Colon (tissue), 2 donors: ENCODE data around the gene MTMR12.
A peak's percentile ranks its signal among the peaks of the same experiment; 100 is the strongest.

Experiments used
- FAIRE-seq: peaks from 2 replicates; lab custom pipeline; 2012; peaks lifted over from hg19 to GRCh38; lab: Jason Lieb, UNC
- donor health status: control.
- donor health status: control.

MTMR12 gene

GRCh38 chr5:32312595-32313332 is at the start of gene MTMR12:
TSS of gene MTMR12 (minus strand) at chr5:32312939. CDS start at chr5:32312838, 101 bp downstream.
- FAIRE-seq: peak; percentile 65

DNA sequence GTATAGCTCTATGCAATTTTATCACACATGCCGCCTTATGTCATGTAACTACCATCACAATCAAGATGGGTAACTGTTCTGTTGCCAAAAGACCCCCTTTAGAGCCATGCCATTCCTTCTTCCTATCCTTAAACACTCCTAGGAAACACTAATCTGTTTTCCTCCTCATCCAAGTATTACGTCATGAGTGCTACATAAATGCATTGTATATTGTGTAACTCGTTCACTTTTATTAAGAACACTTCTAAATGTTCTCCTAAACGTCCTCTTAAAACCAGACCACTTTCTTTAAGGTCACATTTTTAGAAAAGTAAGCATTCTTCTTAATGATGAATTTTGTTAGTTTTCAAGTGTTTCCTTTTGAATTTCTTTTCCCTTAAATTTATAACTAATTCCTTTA is 49.8 kb upstream of the MTMR12 start:
- no peak for FAIRE-seq

GRCh38 chr5:32360906-32361305 is 48.2 kb upstream of the MTMR12 start:
- no peak for FAIRE-seq

DNA sequence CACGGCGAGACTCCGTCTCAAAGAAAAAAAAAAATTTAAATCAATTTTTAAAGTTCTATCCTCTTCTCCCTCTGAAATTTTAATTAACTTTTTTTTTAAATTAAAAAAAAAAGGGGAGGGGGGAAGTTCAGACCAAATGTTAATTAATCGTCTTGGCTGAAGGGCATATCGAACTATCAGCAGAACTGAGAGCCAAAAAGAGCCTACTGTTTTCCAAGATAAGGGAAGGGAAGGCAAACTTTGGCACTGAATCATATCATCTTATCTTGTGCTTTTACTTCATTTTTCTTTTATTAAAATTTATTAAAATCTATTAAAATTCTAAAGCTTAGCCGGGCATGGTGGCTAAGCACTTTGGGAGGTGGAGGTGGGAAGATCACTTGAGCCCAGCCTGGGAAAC is 45.9 kb upstream of the MTMR12 start:
- no peak for FAIRE-seq

- FAIRE-seq: no peak
These were observed 44.9 kb upstream of the MTMR12 start for GRCh38 chr5:32357658-32358057.

DNA sequence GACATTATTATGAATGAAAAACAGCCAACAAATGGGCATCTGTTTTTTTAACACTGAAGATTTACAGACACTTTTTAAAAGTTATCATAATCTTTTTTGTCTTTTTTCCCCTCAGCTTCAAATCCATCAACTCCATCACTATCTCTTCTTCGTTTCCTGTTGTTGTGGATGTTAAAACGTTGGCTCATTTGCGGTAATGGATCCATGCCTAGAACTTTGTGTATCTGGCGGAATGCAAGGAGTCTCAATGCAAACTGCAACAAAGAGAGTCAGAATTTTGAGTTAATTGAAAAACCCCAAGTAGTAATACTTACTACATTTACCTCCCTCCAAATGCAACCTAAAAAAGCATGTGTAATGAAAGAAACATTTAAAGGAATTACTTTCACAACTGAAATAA is 42.9 kb upstream of the MTMR12 start:
- no peak for FAIRE-seq

DNA sequence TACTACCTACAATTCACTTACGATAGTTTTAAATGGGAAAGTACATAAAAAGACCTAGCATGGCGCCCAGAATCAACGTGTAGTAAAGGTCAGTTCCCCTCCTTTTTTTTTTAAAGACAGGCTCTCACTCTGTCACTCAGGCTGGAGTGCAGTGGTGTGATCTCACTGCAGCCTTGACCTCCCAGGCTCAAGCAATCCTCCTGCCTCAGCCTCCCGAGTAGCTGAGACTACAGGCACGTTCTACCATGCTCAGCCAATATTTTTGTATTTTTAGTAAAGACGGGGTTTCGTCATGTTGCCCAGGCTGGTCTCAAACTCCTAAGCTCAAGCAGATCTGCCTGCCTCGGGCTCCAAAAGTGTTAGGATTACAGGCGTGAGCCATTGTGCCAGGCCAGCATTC is 40.7 kb upstream of the MTMR12 start:
- FAIRE-seq: no peak

DNA sequence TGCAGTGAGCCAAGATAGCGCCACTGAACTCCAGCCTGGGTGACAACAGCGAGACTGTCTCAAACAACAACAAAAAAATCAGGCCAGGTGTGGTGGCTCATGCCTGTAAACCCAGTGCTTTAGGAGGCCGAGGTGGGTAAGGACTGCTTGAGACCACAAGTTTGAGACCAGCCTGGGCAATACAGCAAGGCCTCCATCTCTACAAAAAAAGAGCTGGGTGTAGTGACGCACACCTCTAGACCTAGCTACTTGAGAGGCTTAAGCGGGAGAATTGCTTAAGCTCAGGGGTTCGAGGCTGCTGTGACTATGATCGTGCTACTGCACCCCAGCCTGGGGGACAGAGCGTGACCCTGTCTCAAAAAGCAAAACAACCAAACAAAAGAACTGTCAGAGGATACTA is 39.9 kb upstream of the MTMR12 start:
- no peak for FAIRE-seq

GRCh38 chr5:32346869-32347268 is 34.1 kb upstream of the MTMR12 start:
- no peak for FAIRE-seq

DNA sequence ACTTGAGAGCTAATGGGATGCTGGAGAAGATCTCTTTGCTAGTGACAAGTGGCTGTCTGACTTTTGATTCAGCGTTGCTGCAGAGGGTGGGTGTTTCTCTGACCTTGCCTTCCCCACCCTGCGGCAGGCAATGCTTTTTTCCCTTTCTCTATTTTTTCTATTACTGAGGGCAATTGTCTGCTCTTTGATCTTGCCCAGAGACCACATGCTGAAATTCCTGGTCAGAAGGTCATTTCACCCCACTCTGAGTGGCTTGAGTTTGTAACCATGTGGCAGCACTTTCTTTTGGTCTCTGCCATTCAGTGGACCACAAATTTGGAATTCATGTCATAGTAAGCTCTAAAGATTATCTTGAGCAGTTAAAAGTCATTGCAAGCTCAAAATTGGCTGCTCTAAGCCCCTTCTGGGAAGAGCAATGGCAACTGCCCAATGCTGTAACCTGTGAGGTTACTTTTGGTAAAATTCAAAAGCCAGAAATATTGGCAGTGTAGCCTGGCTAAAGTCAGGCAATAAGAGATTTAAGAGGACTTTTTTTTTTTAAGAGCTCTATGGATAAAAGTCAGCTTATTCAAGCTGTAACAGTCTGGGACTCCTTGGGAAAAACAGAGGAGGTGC is 30.4 kb upstream of the MTMR12 start:
- FAIRE-seq: no peak

- FAIRE-seq: no peak
These were observed 29.9 kb upstream of the MTMR12 start for GRCh38 chr5:32342656-32343055.

GRCh38 chr5:32339878-32340277 is 27.1 kb upstream of the MTMR12 start:
- FAIRE-seq: no peak

DNA sequence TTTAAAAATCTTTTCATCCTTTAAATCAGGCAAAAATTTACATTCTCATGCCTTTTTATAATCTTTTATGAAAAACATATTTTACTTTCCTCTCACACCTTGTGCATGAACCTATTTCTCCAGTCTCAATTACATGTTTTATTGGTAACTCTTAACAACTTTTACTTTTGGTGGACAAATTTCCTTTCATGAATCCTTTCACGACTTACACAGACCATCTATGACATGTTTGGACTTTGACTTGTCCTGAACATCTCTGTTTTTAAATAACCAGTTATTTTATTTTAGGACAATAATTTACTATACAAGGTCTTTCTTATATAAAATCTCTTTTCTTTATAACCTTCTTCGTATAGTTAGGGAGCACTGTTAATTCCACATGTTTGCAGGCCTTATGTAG is 26.5 kb upstream of the MTMR12 start:
- FAIRE-seq: no peak

- no peak for FAIRE-seq
These were observed 20.2 kb upstream of the MTMR12 start for GRCh38 chr5:32332966-32333365.

- FAIRE-seq: no peak
These were observed 19.6 kb upstream of the MTMR12 start for GRCh38 chr5:32332361-32332760.

DNA sequence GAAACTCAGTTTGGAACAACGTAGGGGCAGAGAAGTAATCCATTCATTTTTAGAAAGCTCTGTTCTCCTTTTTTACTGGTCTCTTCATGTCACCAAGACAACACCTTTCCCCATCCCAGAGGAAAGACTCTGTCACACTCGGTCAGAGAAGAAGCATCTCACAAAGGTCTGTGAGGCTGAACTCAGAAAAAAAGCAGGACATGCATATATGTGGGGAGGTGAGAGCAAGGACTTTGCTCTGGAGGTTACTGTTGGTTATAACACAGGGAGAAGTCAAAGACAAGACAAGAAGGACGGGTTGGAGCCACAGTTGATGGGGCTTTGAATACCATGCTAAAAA is 19.2 kb upstream of the MTMR12 start:
- no peak for FAIRE-seq

DNA sequence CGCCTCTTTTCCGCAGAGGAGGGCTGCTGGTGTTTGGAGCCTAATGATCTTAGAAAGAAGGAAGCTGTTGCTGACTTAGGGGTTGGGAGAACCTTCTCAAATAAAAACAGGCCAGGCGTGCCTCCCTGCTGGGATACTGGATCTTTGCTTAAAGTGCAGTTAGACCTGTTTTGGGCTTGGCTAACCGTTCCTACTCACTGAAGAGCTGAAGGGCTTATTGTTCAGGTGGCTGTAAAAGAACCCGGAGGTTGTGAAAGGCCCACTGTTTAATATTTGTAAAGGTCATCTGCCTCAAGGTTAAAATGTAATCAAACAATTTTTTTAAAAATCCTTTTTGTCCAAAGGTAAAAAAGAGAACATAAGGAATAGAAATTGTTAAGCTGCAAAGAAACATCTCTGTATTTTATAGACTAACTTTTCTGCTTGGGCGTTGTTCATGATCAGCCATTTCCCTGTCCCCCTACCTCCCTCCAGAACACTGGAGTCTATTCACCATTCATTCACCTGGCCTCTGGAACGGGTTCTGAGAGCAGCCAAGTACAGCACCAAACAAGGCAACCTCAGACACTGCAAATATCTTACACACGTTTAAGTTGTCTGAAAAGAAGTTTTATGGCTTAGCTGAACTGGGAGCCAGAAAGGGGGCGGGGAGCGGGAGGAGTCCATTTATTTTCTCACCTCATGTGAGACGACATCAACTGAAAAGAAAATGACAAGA is 18.6 kb upstream of the MTMR12 start:
- FAIRE-seq: no peak

GRCh38 chr5:32330126-32330971 is 17.6 kb upstream of the MTMR12 start:
- no peak for FAIRE-seq

- no peak for FAIRE-seq
These were observed 16.7 kb upstream of the MTMR12 start for GRCh38 chr5:32329395-32329834.

- FAIRE-seq: no peak
These were observed 13.6 kb upstream of the MTMR12 start for GRCh38 chr5:32326216-32326772.

- FAIRE-seq: no peak
These were observed 12.9 kb upstream of the MTMR12 start for GRCh38 chr5:32325616-32326015.

- FAIRE-seq: no peak
These were observed 12.3 kb upstream of the MTMR12 start for GRCh38 chr5:32325062-32325461.
